GM12801 (cell line): Measurements from ENCODE around the gene TTC13.

ENCODE experiments used
- CTCF ChIP-seq: IDR thresholded peaks from one replicate; pipeline ENCODE4 v1.5.1; 2011; ENCODE audit warnings: control low read depth; ENCODE audit not compliant: insufficient read length; ENCODE audit errors: extremely low read depth

The TTC13 gene

GRCh38 chr1:230930986-230931385 lies 47.7 kb downstream of the TTC13 start:
- TF ChIP-seq CTCF: no peak

GRCh38 chr1:230926182-230926581 lies 52.5 kb downstream of the TTC13 start:
- no peak for TF ChIP-seq CTCF

- TF ChIP-seq CTCF: no peak
These were observed 53.1 kb downstream of the TTC13 start for GRCh38 chr1:230925608-230926007.

GRCh38 chr1:230923176-230923575 lies 55.5 kb downstream of the TTC13 start:
- TF ChIP-seq CTCF: no peak

- TF ChIP-seq CTCF: no peak
These were observed 56.0 kb downstream of the TTC13 start for GRCh38 chr1:230922620-230923019.

- TF ChIP-seq CTCF: no peak
These were observed 59.5 kb downstream of the TTC13 start for GRCh38 chr1:230919207-230919606.

GRCh38 chr1:230917284-230918135 lies 61.2 kb downstream of the TTC13 start:
- no peak for TF ChIP-seq CTCF
